Astrocyte (in vitro differentiated cells and primary cell): ENCODE results near the gene IKZF2. TPM values are rescaled to one million over a fixed set of nuclear protein-coding genes. Genes with fewer than 3 reads are reported as not detected.

Experiments
- DNase-seq: peaks from one replicate; pipeline ENCODE4 v3.0.0-alpha.2; 2010; ENCODE audit warnings: low read depth
- FAIRE-seq: peaks from 2 replicates; lab custom pipeline; 2011; peaks lifted over from hg19 to GRCh38; lab: Jason Lieb, UNC
- H2AFZ ChIP-seq: 2 replicates; pipeline ENCODE4 v1.6.0; 2012; ENCODE audit warnings: low read depth, low read length, inconsistent platforms
- H3K27ac ChIP-seq: 2 replicates; pipeline ENCODE4 v1.5.1; 2011; ENCODE audit warnings: low read depth, low read length, inconsistent platforms
- H3K27me3 ChIP-seq: 2 replicates; pipeline ENCODE4 v1.6.0; 2011; ENCODE audit warnings: low read length, inconsistent platforms; ENCODE audit not compliant: insufficient read depth
- H3K36me3 ChIP-seq: 2 replicates; pipeline ENCODE4 v1.5.1; 2011; ENCODE audit warnings: low read length, inconsistent platforms; ENCODE audit not compliant: insufficient read depth
- H3K4me1 ChIP-seq: 2 replicates; pipeline ENCODE4 v1.5.1; 2011; ENCODE audit warnings: low read length, inconsistent platforms; ENCODE audit not compliant: insufficient read depth
- H3K4me2 ChIP-seq: 2 replicates; pipeline ENCODE4 v1.6.0; 2012; ENCODE audit warnings: low read length, inconsistent platforms
- H3K4me3 ChIP-seq: 2 replicates; pipeline ENCODE4 v1.5.1; 2011; ENCODE audit warnings: low read depth, mild to moderate bottlenecking, low read length, inconsistent platforms; ENCODE audit not compliant: insufficient read depth
- H3K79me2 ChIP-seq: 2 replicates; pipeline ENCODE4 v1.6.0; 2012; ENCODE audit warnings: mild to moderate bottlenecking, low read length, inconsistent platforms; ENCODE audit not compliant: insufficient read depth
- H3K9ac ChIP-seq: 2 replicates; pipeline ENCODE4 v1.6.0; 2012; ENCODE audit warnings: mild to moderate bottlenecking, low read length, inconsistent platforms
- H3K9me3 ChIP-seq: 2 replicates; pipeline ENCODE4 v1.5.1; 2012; ENCODE audit warnings: low read depth, mild to moderate bottlenecking, low read length, inconsistent platforms; ENCODE audit not compliant: insufficient read depth
- H4K20me1 ChIP-seq: 2 replicates; pipeline ENCODE4 v1.6.0; 2012; ENCODE audit warnings: low read length, inconsistent platforms; ENCODE audit not compliant: insufficient read depth
- H3K27ac Mint-ChIP-seq: one replicate; pipeline ENCODE4 v1.8.0; 2021; ENCODE audit warnings: mild to moderate bottlenecking, mixed read lengths; ENCODE audit not compliant: unreplicated experiment
- H3K27me3 Mint-ChIP-seq: one replicate; pipeline ENCODE4 v1.8.0; 2021; ENCODE audit warnings: low read depth, mixed read lengths; ENCODE audit not compliant: unreplicated experiment
- H3K36me3 Mint-ChIP-seq: one replicate; pipeline ENCODE4 v1.8.0; 2021; ENCODE audit warnings: low read depth, mixed read lengths; ENCODE audit not compliant: unreplicated experiment
- H3K4me1 Mint-ChIP-seq: one replicate; pipeline ENCODE4 v1.8.0; 2021; ENCODE audit warnings: low read depth, mixed read lengths; ENCODE audit not compliant: unreplicated experiment
- H3K4me3 Mint-ChIP-seq: one replicate; pipeline ENCODE4 v1.8.0; 2021; ENCODE audit warnings: mild to moderate bottlenecking, moderate library complexity, mixed read lengths; ENCODE audit not compliant: unreplicated experiment
- H3K9me3 Mint-ChIP-seq: one replicate; pipeline ENCODE4 v1.8.0; 2021; ENCODE audit warnings: mild to moderate bottlenecking, mixed read lengths; ENCODE audit not compliant: unreplicated experiment
- CTCF ChIP-seq: IDR thresholded peaks from 2 replicates; pipeline ENCODE4 v1.5.1; 2011; ENCODE audit warnings: low read depth, mild to moderate bottlenecking, inconsistent platforms, low read length, moderate library complexity; ENCODE audit not compliant: insufficient read depth
- EZH2 ChIP-seq: IDR thresholded peaks from 2 replicates; pipeline ENCODE4 v1.6.1; 2012; ENCODE audit warnings: mild to moderate bottlenecking, low read length, inconsistent platforms; ENCODE audit not compliant: insufficient read depth
- total RNA-seq: library from RNA; stranded (reverse); gene quantifications from 2 replicates; pipeline ENCODE4 v1.2.1, GENCODE V29; 2021

The IKZF2 gene
- total RNA-seq, 1 donor from 2014 or later = 15.5 TPM

- Histone ChIP-seq H3K27me3 (no peaks in the 10 kb centered on the region), H3K9ac (no peak overlapping the region), H3K4me2 (no peak overlapping the region), H3K4me1 (no peaks in the 10 kb centered on the region), H3K79me2 (no peaks in the 10 kb centered on the region), H4K20me1 (no peaks in the 10 kb centered on the region), H2AFZ (no peak overlapping the region), H3K27ac (no peak overlapping the region), H3K9me3 (no peaks in the 10 kb centered on the region), H3K4me3 (no peak overlapping the region), H3K36me3 (no peaks in the 10 kb centered on the region)
- DNase-seq = no peak
- Mint-ChIP-seq H3K36me3 (no peaks in the 10 kb centered on the region), H3K9me3 (no peaks in the 10 kb centered on the region), H3K4me3 (no peak overlapping the region), H3K27me3 (no peaks in the 10 kb centered on the region), H3K4me1 (peaks cover 28% of the 10 kb centered on the region), H3K27ac (no peak overlapping the region)
- TF ChIP-seq CTCF (no peak), EZH2 (no peak)
- FAIRE-seq = no peak
Observed at GRCh38 chr2:212966884-212967283, 184.5 kb downstream of the IKZF2 start.

GRCh38 chr2:212962691-212963090, 188.7 kb downstream of the IKZF2 start:
- Histone ChIP-seq H3K4me2 (no peak overlapping the region), H3K9me3 (no peaks in the 10 kb centered on the region), H3K27ac (no peak overlapping the region), H3K4me3 (no peak overlapping the region), H4K20me1 (no peaks in the 10 kb centered on the region), H3K4me1 (peaks cover 5% of the 10 kb centered on the region), H3K79me2 (no peaks in the 10 kb centered on the region), H2AFZ (no peak overlapping the region), H3K36me3 (no peaks in the 10 kb centered on the region), H3K9ac (no peak overlapping the region), H3K27me3 (no peaks in the 10 kb centered on the region)
- H3K9me3 Mint-ChIP-seq = no peaks in the 10 kb centered on the region
- no peaks in the 10 kb centered on the region for H3K27me3 Mint-ChIP-seq
- FAIRE-seq (no peak), DNase-seq (no peak)
- H3K36me3 Mint-ChIP-seq = no peaks in the 10 kb centered on the region
- H3K27ac Mint-ChIP-seq = no peak overlapping the region
- TF ChIP-seq EZH2 (no peak), CTCF (no peak)
- H3K4me1 Mint-ChIP-seq = peaks cover 12% of the 10 kb centered on the region
- no peak overlapping the region for H3K4me3 Mint-ChIP-seq

GRCh38 chr2:212961255-212961654, 190.2 kb downstream of the IKZF2 start:
- H3K9ac ChIP-seq = no peak overlapping the region
- FAIRE-seq (no peak), DNase-seq (no peak)
- H3K36me3 ChIP-seq = no peaks in the 10 kb centered on the region
- H3K4me2 ChIP-seq = no peak overlapping the region
- H4K20me1 ChIP-seq = no peaks in the 10 kb centered on the region
- Mint-ChIP-seq H3K4me1 (peaks cover 12% of the 10 kb centered on the region), H3K27me3 (no peaks in the 10 kb centered on the region), H3K36me3 (no peaks in the 10 kb centered on the region), H3K9me3 (no peaks in the 10 kb centered on the region), H3K4me3 (no peak overlapping the region), H3K27ac (no peak overlapping the region)
- H3K4me3 ChIP-seq = no peak overlapping the region
- no peak overlapping the region for H2AFZ ChIP-seq
- TF ChIP-seq CTCF = no peak
- TF ChIP-seq EZH2 = no peak
- H3K4me1 ChIP-seq = peaks cover 5% of the 10 kb centered on the region
- no peaks in the 10 kb centered on the region for H3K9me3 ChIP-seq
- no peaks in the 10 kb centered on the region for H3K79me2 ChIP-seq
- no peak overlapping the region for H3K27ac ChIP-seq
- H3K27me3 ChIP-seq = no peaks in the 10 kb centered on the region
